SU-DHL-6 (cell line): ENCODE results near the gene XIRP1.
"Not testable (repeated sequence)": the region's sequence is repeated elsewhere in the genome, so short reads cannot be mapped to it uniquely, and the experiment has no call there.

Experiments used
- H2AFZ ChIP-seq: fragments of 200-600 bp; sonication (generic); 2 replicates; pipeline ENCODE4 v1.6.1; 2014; ENCODE audit warnings: low read depth, mild to moderate bottlenecking, moderate library complexity, mixed read lengths, antibody characterized with exemption, low read length; ENCODE audit not compliant: severe bottlenecking
- H3F3A ChIP-seq: fragments of 200-600 bp; shearing (Covaris generic); 2 replicates; pipeline ENCODE4 v1.6.0; 2016; ENCODE audit warnings: antibody characterized with exemption, mild to moderate bottlenecking; ENCODE audit not compliant: insufficient read depth
- H3K27ac ChIP-seq: fragments of 200-600 bp; sonication (generic); 2 replicates; pipeline ENCODE4 v1.5.1; 2016; ENCODE audit warnings: low read depth, mild to moderate bottlenecking, low read length, moderate library complexity, mixed read lengths
- H3K27me3 ChIP-seq: fragments of 200-600 bp; sonication (generic), shearing (Covaris generic); 2 replicates; pipeline ENCODE4 v1.6.0; 2014; ENCODE audit warnings: mild to moderate bottlenecking, low read length
- H3K36me3 ChIP-seq: fragments of 200-600 bp; sonication (generic); 2 replicates; pipeline ENCODE4 v1.6.1; 2014; ENCODE audit warnings: mild to moderate bottlenecking, low read length, mixed read lengths
- H3K4me2 ChIP-seq: fragments of 300-600, 200-600 bp; shearing (Covaris generic), sonication (generic); 2 replicates; pipeline ENCODE4 v1.6.0; 2014; ENCODE audit warnings: low read length, low read depth, mild to moderate bottlenecking; ENCODE audit not compliant: poor library complexity, severe bottlenecking
- H3K4me3 ChIP-seq: fragments of 200-600 bp; sonication (generic); 2 replicates; pipeline ENCODE4 v1.5.1; 2014; ENCODE audit warnings: antibody characterized with exemption, low read length, mild to moderate bottlenecking, mixed read lengths; ENCODE audit not compliant: insufficient read depth, poor library complexity, severe bottlenecking
- H3K79me2 ChIP-seq: fragments of 200-600 bp; sonication (generic); 2 replicates; pipeline ENCODE4 v1.6.1; 2014; ENCODE audit warnings: mild to moderate bottlenecking, low read length, moderate library complexity; ENCODE audit not compliant: insufficient read depth
- H3K9ac ChIP-seq: fragments of 200-600 bp; sonication (generic); 2 replicates; pipeline ENCODE4 v1.7.0; 2014; ENCODE audit warnings: mild to moderate bottlenecking, low read length
- H3K9me2 ChIP-seq: fragments of 200-600 bp; sonication (generic); replicated peaks from 2 replicates; pipeline ENCODE4 v1.6.1; 2014; ENCODE audit warnings: low read length; ENCODE audit not compliant: insufficient read depth
- H3K9me3 ChIP-seq: fragments of 200-600 bp; sonication (generic); 2 replicates; pipeline ENCODE4 v1.6.1; 2014; ENCODE audit warnings: low read length, mixed read lengths; ENCODE audit not compliant: insufficient read depth
- H4K20me1 ChIP-seq: fragments of 200-600 bp; sonication (generic); 2 replicates; pipeline ENCODE4 v1.6.1; 2014; ENCODE audit warnings: low read depth, mild to moderate bottlenecking, antibody characterized with exemption, low read length, moderate library complexity, mixed read lengths
- CTCF ChIP-seq: fragments of 200-600 bp; sonication (generic); IDR thresholded peaks from one replicate; pipeline ENCODE4 v1.5.1; 2017; ENCODE audit warnings: antibody characterized with exemption, mild to moderate bottlenecking, low read length, moderate library complexity; ENCODE audit not compliant: insufficient read depth, poor library complexity, severe bottlenecking
- EZH2phosphoT487 ChIP-seq: fragments of 200-600 bp; sonication (generic), shearing (Covaris generic); conservative IDR thresholded peaks from 2 replicates; pipeline ENCODE4 v1.6.1; 2018; ENCODE audit warnings: mild to moderate bottlenecking, antibody characterized with exemption, low read length, moderate library complexity, mixed read lengths

The XIRP1 gene

DNA sequence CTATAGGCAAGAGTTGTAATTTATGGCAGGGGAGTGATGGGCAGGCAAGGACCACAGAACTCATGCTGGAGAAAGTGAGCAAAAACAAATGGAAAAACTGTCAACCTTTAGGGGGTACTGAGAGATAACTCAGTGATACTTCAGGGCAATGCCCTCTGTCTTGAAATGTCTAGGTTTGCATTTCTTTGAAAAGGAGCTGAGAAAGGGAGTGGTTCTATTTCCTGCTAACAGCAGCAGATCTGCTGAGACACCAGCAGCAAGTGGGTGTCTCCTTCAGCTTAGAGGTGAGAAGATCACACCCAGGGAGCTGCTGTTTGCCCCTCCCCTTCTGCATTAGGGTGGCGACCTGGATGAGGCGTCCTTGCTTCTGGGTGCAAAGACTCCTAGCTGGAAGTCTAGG, 42.3 kb upstream of the XIRP1 start:
- no peak overlapping the region for H3K4me3 ChIP-seq
- H3K27ac ChIP-seq: no peak overlapping the region
- no peaks in the 10 kb centered on the region for H3K36me3 ChIP-seq
- H3F3A ChIP-seq: no peaks in the 10 kb centered on the region
- no peaks in the 10 kb centered on the region for H4K20me1 ChIP-seq
- no peak overlapping the region for H2AFZ ChIP-seq
- no peak overlapping the region for H3K9ac ChIP-seq
- H3K9me3 ChIP-seq: no peaks in the 10 kb centered on the region
- no peaks in the 10 kb centered on the region for H3K79me2 ChIP-seq
- H3K27me3 ChIP-seq: no peaks in the 10 kb centered on the region
- H3K4me2 ChIP-seq: no peak overlapping the region
- no peaks in the 10 kb centered on the region for H3K9me2 ChIP-seq
- TF ChIP-seq EZH2phosphoT487: no peak
- no peak for TF ChIP-seq CTCF

- Histone ChIP-seq H2AFZ (no peak overlapping the region), H3F3A (no peaks in the 10 kb centered on the region), H3K9me2 (no peaks in the 10 kb centered on the region), H3K9ac (no peak overlapping the region), H3K4me3 (no peak overlapping the region), H3K4me2 (no peak overlapping the region), H3K9me3 (no peaks in the 10 kb centered on the region), H3K27ac (no peak overlapping the region), H3K27me3 (no peaks in the 10 kb centered on the region), H3K79me2 (no peaks in the 10 kb centered on the region), H3K36me3 (no peaks in the 10 kb centered on the region), H4K20me1 (no peaks in the 10 kb centered on the region)
- TF ChIP-seq CTCF (no peak), EZH2phosphoT487 (no peak)
These were observed 40.5 kb upstream of the XIRP1 start for GRCh38 chr3:39232859-39233258.

- no peaks in the 10 kb centered on the region for H3K9me3 ChIP-seq
- no peak overlapping the region for H2AFZ ChIP-seq
- no peaks in the 10 kb centered on the region for H3K27me3 ChIP-seq
- no peak overlapping the region for H3K9ac ChIP-seq
- TF ChIP-seq CTCF (no peak), EZH2phosphoT487 (no peak)
- H3K9me2 ChIP-seq: no peaks in the 10 kb centered on the region
- H3K27ac ChIP-seq: no peak overlapping the region
- H4K20me1 ChIP-seq: no peaks in the 10 kb centered on the region
- H3F3A ChIP-seq: peaks cover 3% of the 10 kb centered on the region; the same call in 1 of the 2 replicates
- no peaks in the 10 kb centered on the region for H3K79me2 ChIP-seq
- no peaks in the 10 kb centered on the region for H3K36me3 ChIP-seq
- no peak overlapping the region for H3K4me2 ChIP-seq
- no peak overlapping the region for H3K4me3 ChIP-seq
These were observed 38.1 kb upstream of the XIRP1 start for GRCh38 chr3:39230453-39230852.

DNA sequence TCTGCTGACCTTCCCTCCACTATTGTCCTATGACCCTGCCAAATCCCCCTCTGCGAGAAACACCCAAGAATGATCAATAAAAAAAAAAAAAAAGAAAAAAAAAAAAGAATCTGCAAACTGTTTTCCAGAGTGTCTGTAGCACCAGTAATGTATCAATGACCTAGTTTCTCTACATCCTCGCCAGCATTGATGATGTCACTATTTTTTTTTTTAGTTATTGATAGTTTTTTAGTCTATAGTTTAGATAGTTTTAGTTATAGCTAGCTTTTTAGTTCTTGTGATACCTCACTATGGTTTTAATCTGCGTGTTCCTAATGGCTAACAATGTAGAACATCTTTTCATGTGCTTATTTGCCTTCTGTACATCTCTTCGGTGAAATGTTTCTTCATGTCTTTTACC, 36.1 kb upstream of the XIRP1 start:
- no peaks in the 10 kb centered on the region for H3K9me2 ChIP-seq
- no peaks in the 10 kb centered on the region for H3K9me3 ChIP-seq
- no peak overlapping the region for H3K4me2 ChIP-seq
- no peaks in the 10 kb centered on the region for H3K36me3 ChIP-seq
- H3K27ac ChIP-seq: no peak overlapping the region
- TF ChIP-seq CTCF (no peak), EZH2phosphoT487 (no peak)
- no peaks in the 10 kb centered on the region for H3K79me2 ChIP-seq
- no peak overlapping the region for H2AFZ ChIP-seq
- no peak overlapping the region for H3K9ac ChIP-seq
- H4K20me1 ChIP-seq: no peaks in the 10 kb centered on the region
- H3K27me3 ChIP-seq: no peaks in the 10 kb centered on the region
- H3K4me3 ChIP-seq: no peak overlapping the region
- H3F3A ChIP-seq: peaks cover 3% of the 10 kb centered on the region; the same call in 1 of the 2 replicates

DNA sequence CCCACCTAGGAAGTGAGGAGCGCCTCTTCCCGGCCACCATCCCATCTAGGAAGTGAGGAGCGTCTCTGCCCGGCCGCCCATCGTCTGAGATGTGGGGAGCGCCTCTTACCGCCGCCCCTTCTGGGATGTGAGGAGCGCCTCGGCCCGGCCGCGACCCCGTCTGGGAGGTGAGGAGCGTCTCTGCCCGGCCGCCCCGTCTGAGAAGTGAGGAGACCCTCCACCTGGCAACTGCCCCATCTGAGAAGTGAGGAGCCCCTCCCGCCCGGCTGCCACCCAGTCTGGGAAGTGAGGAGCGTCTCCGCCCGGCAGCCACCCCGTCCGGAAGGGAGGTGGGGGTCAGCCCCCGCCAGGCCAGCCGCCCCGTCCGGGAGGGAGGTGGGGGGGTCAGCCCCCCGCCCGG, 35.2 kb upstream of the XIRP1 start:
- H3K36me3 ChIP-seq, H3K9me2 ChIP-seq, H3F3A ChIP-seq, H3K9ac ChIP-seq, H3K9me3 ChIP-seq, H2AFZ ChIP-seq, H3K27me3 ChIP-seq, H4K20me1 ChIP-seq, H3K4me3 ChIP-seq, H3K4me2 ChIP-seq, H3K79me2 ChIP-seq, H3K27ac ChIP-seq: not testable (repeated sequence)
